Lower leg skin (tissue), 3 donors: ENCODE results near the gene MAP4K3.

Experiments used
- CTCF ChIP-seq, 3 donors: fragments of 450-650 bp; IDR thresholded peaks; one replicate each; pipeline ENCODE4 v1.5.1; 2016; ENCODE audit warnings: antibody characterized with exemption in 3 of 3, mild to moderate bottlenecking in 3 of 3, moderate library complexity in 2 of 3
- POLR2A ChIP-seq, 2 donors: fragments of 450-650 bp; IDR thresholded peaks; one replicate each; pipeline ENCODE4 v1.6.1; 2016 to 2017; ENCODE audit warnings: antibody characterized with exemption in 2 of 2, mild to moderate bottlenecking in 1 of 2, moderate library complexity in 1 of 2

GRCh38 chr2:39422700-39423099 is 14.4 kb downstream of the MAP4K3 start:
- TF ChIP-seq CTCF (IDR thresholded peaks at IDR 0.05) (no peak), POLR2A (IDR thresholded peaks at IDR 0.05) (no peak)
